Gastroesophageal sphincter (tissue), 4 donors: ENCODE data around the gene TMUB2. TPM values are rescaled to one million over a fixed set of nuclear protein-coding genes. Genes with fewer than 3 reads are reported as not detected.

Experiments used
- ATAC-seq: fragments of 150-250 bp; one replicate; pipeline ENCODE4 v1.9.1; 2016; ENCODE audit warnings: mild to moderate bottlenecking, moderate library complexity
- H3K27ac ChIP-seq, 4 donors: fragments of 200-600 bp; sonication (generic) in 3 of 4; 1 replicate in 3 of 4; 2 replicates in 1 of 4; pipeline ENCODE4 v1.5.1; 2016 to 2019
- H3K27me3 ChIP-seq: fragments of 200-600 bp; sonication (generic); one replicate; pipeline ENCODE4 v1.5.1; 2019
- H3K36me3 ChIP-seq, 2 donors: fragments of 200-600 bp; sonication (generic); one replicate each; pipeline ENCODE4 v1.5.1; 2019; ENCODE audit warnings: control low read depth in 1 of 2
- H3K4me1 ChIP-seq, 3 donors: fragments of 200-600 bp; sonication (generic); 1 replicate in 2 of 3; 2 replicates in 1 of 3; pipeline ENCODE4 v1.5.1; 2016 to 2019; ENCODE audit warnings: control low read depth in 2 of 3
- H3K4me3 ChIP-seq, 2 donors: fragments of 200-600 bp; sonication (generic); one replicate each; pipeline ENCODE4 v1.5.1; 2019; ENCODE audit warnings: mild to moderate bottlenecking in 1 of 2, moderate library complexity in 1 of 2
- H3K9me3 ChIP-seq, 3 donors: fragments of 200-600 bp; sonication (generic); one replicate each; pipeline ENCODE4 v1.5.1; 2017 to 2019; ENCODE audit warnings: control low read depth in 2 of 3
- EP300 ChIP-seq: sonication (generic); formaldehyde crosslinking; IDR thresholded peaks from one replicate; pipeline ENCODE4 v1.6.1; 2017; ENCODE audit warnings: antibody characterized with exemption, mild to moderate bottlenecking
- POLR2A ChIP-seq, 2 donors: fragments of 450-650 bp; IDR thresholded peaks; one replicate each; pipeline ENCODE4 v1.6.1; 2017; ENCODE audit warnings: antibody characterized with exemption in 2 of 2, mild to moderate bottlenecking in 2 of 2, moderate library complexity in 1 of 2
- POLR2AphosphoS5 ChIP-seq: sonication (generic); formaldehyde crosslinking; IDR thresholded peaks from one replicate; pipeline ENCODE4 v1.6.1; 2017; ENCODE audit warnings: antibody characterized with exemption
- WGBS, 2 donors: methylation state at CpG; one replicate each; pipeline ENCODE4 v1.1.5; 2018; ENCODE audit warnings: low coverage in 1 of 2; 5-methylcytosine and 5-hydroxymethylcytosine counted together
- total RNA-seq, 4 donors: library from RNA; depleted of rRNA; stranded (reverse); fragments of >200 nt; gene quantifications; one replicate each; pipeline ENCODE4 v1.1.0, GENCODE V29; 2016
- TF ChIP-seq, protein P1 (sequence below), 4 experiments: fragments of 200-600 bp in 2 of 4; fragments of 450-650 bp in 2 of 4; sonication (generic) in 1 of 4; IDR thresholded peaks; one replicate each; pipeline ENCODE4 v1.5.1; 2017 to 2019; ENCODE audit warnings: antibody characterized with exemption in 4 of 4, mild to moderate bottlenecking in 2 of 4, moderate library complexity in 2 of 4

The TMUB2 gene
- total RNA-seq, 4 donors from 2014 or later: 28.3 to 36.1 (median 29.8) TPM

DNA sequence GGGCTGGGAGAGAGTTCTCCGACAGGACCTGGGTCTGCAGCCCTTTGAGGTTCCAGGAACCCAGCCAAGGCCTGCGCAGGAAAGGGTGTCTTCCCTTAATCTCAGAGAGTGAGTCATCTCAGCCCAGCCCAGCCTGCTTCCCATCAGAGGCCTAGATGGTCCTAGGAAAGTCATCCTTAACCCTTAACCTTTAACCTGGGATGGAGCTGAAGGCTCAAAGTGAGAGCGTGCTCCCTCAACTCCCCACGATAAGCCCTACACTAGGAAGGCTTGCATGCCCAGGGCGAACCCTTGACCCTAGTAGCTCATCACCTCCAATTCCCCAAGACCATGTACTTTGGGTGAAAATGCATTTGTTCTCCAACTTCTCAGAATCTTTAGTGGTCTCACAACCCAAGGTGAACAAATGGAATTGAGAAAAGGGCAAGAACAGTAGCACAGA, 17.7 kb downstream of the TMUB2 start:
- TF ChIP-seq POLR2AphosphoS5: no peak
- TF ChIP-seq POLR2A (IDR thresholded peaks at IDR 0.05): no peak
- TF ChIP-seq, protein P1, sequence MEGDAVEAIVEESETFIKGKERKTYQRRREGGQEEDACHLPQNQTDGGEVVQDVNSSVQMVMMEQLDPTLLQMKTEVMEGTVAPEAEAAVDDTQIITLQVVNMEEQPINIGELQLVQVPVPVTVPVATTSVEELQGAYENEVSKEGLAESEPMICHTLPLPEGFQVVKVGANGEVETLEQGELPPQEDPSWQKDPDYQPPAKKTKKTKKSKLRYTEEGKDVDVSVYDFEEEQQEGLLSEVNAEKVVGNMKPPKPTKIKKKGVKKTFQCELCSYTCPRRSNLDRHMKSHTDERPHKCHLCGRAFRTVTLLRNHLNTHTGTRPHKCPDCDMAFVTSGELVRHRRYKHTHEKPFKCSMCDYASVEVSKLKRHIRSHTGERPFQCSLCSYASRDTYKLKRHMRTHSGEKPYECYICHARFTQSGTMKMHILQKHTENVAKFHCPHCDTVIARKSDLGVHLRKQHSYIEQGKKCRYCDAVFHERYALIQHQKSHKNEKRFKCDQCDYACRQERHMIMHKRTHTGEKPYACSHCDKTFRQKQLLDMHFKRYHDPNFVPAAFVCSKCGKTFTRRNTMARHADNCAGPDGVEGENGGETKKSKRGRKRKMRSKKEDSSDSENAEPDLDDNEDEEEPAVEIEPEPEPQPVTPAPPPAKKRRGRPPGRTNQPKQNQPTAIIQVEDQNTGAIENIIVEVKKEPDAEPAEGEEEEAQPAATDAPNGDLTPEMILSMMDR (IDR thresholded peaks at IDR 0.05): no peak
- no peak for TF ChIP-seq EP300
- Histone ChIP-seq H3K4me3 (no peak overlapping the region), H3K27ac (no peak overlapping the region), H3K4me1 (peaks cover 0 to 29% (median 0%) of the 10 kb centered on the region in 3 donors), H3K36me3 (peaks cover 0 to 31% of the 10 kb centered on the region in 2 donors), H3K9me3 (no peaks in the 10 kb centered on the region), H3K27me3 (no peaks in the 10 kb centered on the region)
- no peak for ATAC-seq
- 23 to 68% methylated on average over 3 to 4 of the region's 5 CpGs for WGBS, 2 donors

DNA sequence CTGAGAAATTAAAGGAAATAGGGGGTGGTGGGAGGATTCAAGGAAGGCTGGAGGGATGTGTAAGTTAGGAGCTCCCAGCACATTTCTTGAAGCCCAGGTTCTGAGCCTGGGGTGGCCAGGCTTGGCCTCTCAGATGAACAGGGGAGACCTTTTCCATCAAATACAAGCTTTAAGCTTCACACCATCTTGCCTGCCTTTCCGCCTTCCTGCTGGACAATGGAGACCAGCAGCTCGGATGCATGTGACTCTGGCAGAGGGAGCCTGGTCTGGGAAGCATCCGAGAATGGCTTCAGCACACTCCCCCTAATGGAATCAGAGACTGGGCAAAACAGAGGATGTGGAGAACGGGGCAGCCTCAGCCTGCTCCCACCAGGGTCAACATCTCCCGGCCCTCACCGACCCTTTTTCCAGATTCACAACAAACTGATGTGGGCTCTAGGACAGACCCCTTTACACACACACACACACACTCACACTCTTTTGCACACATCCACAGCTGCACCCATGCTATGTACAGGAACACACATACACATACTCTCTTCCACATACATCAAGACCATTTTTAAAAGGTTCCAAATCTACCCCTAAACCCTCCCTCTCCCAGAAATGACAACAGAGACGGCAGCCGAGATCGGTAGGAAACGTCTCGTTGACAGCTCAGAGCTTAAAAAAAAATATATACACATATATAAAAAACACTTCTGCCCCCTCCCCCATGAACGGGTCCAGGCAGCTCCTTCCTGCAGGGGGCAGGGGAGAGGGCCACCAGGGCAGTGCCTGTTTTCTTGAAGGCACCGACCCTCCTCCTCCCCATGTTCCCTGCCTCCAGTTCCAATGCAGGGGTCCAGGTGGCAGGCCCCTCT, 19.4 kb downstream of the TMUB2 start:
- 33 to 41% methylated on average over 6 to 7 of the region's 13 CpGs for WGBS, 2 donors
- Histone ChIP-seq H3K4me1 (peaks cover 3 to 37% (median 11%) of the 10 kb centered on the region in 3 donors), H3K9me3 (no peaks in the 10 kb centered on the region), H3K27ac (no peak overlapping the region), H3K4me3 (no peak overlapping the region), H3K27me3 (no peaks in the 10 kb centered on the region), H3K36me3 (peaks cover 0 to 42% of the 10 kb centered on the region in 2 donors)
- no peak for TF ChIP-seq POLR2A (IDR thresholded peaks at IDR 0.05)
- TF ChIP-seq, protein P1 (IDR thresholded peaks at IDR 0.05): peak in 1 of 4 experiments; percentile 16
- no peak for ATAC-seq

DNA sequence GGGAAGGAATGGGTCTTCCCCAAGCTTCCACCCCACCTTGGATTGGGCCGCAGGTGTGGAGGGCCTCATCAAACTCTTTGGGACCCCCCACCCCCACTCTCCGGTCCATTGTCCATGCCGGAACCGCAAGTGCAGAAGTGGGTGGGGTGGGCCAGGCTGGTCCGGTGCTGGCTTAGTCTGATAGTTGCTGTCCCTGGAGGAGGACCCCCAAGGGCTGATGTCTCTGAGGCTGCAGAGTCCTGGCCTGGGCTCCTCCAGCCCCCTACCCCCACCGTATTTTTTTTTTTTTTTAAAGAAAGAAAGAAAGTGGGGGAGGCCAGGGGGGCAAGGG, 20.0 kb downstream of the TMUB2 start:
- no peak overlapping the region for H3K4me3 ChIP-seq
- H3K27me3 ChIP-seq: no peaks in the 10 kb centered on the region
- peaks cover 0 to 48% of the 10 kb centered on the region in 2 donors for H3K36me3 ChIP-seq
- no peak for ATAC-seq
- no peaks in the 10 kb centered on the region for H3K9me3 ChIP-seq
- peaks cover 3 to 43% (median 11%) of the 10 kb centered on the region in 3 donors for H3K4me1 ChIP-seq
- 50 to 81% methylated on average over 2 to 3 of the region's 6 CpGs for WGBS, 2 donors
- TF ChIP-seq POLR2AphosphoS5: no peak
- TF ChIP-seq, protein P1 (IDR thresholded peaks at IDR 0.05): no peak
- no peak overlapping the region for H3K27ac ChIP-seq

DNA sequence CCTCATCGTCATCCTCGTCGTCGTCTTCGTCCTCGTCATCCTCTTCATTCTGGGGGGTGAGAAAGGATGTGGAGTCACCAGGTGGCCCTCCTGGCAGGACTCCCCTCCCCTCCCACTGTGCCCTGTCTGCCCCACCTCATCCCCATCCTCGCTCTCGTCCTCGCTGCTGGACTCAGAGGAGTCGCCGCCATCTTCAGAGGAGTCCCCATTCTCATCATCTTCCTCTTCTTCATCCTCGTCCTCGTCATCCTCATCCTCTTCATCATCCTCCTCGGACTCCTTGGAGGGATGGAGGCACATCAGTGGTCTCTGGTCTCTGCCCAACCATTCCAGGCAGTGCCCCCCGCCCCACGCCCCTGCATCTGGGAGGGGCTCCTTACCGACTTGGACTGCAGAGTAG, 20.5 kb downstream of the TMUB2 start:
- H3K4me1 ChIP-seq: peaks cover 3 to 48% (median 11%) of the 10 kb centered on the region in 3 donors
- H3K27me3 ChIP-seq: no peaks in the 10 kb centered on the region
- peaks cover 0 to 53% of the 10 kb centered on the region in 2 donors for H3K36me3 ChIP-seq
- WGBS, 2 donors: 70 to 76% methylated on average over 9 to 16 of the region's 17 CpGs
- H3K4me3 ChIP-seq: no peak overlapping the region
- no peak for ATAC-seq
- TF ChIP-seq EP300 (no peak), POLR2A (IDR thresholded peaks at IDR 0.05) (no peak), POLR2AphosphoS5 (no peak)
- TF ChIP-seq, protein P1 (IDR thresholded peaks at IDR 0.05): no peak
- no peak overlapping the region for H3K27ac ChIP-seq
- H3K9me3 ChIP-seq: no peaks in the 10 kb centered on the region

DNA sequence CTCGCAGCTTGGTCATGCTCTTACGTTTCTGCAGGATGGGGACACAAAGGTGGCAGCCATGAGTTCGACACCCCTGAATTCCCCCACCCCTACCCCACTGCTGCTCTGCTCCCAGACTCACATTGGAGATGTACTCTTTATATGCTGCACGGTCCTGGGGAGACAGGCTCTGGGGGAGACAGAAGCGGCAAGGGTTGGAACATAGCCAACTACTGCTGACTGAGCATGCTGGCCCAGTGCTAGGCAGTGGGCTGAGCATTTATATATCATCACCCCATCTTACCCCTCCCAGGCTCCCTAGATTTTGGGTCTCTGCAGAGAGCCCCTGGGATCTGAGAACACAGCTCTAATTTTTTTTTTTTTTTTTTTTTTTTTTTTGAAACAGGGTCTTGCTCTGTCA, 21.0 kb downstream of the TMUB2 start:
- Histone ChIP-seq H3K4me3 (no peak overlapping the region), H3K36me3 (peaks cover 0 to 54% of the 10 kb centered on the region in 2 donors), H3K27ac (no peak overlapping the region), H3K27me3 (no peaks in the 10 kb centered on the region), H3K9me3 (no peaks in the 10 kb centered on the region), H3K4me1 (peaks cover 3 to 52% (median 14%) of the 10 kb centered on the region in 3 donors)
- TF ChIP-seq EP300: no peak
- TF ChIP-seq, protein P1 (IDR thresholded peaks at IDR 0.05): no peak
- no peak for TF ChIP-seq POLR2A (IDR thresholded peaks at IDR 0.05)
- no peak for TF ChIP-seq POLR2AphosphoS5
- WGBS, 2 donors: 33 to 86% methylated on average over 1 to 3 of the region's 5 CpGs
- ATAC-seq: no peak
